Measurements from ENCODE around the gene KIRREL3.

Gene KIRREL3

GRCh38 chr11:126408901-126409619 lies 591.5 kb downstream of the KIRREL3 start:
- Histone ChIP-seq H3K4me3 (ENCODE audit: low read depth in 1 of 2, low read length in 2 of 2) (no peak overlapping the region), H3K27me3 (ENCODE audit: low read depth, low read length) (no peaks in the 10 kb centered on the region), H3K27ac (ENCODE audit: low read length) (no peak overlapping the region), H3K9me3 (ENCODE audit: control insufficient read depth in 1 of 2, low read length in 2 of 2) (no peaks in the 10 kb centered on the region), H3K4me1 (ENCODE audit: control insufficient read depth in 1 of 2, insufficient read depth in 2 of 2, low read length in 2 of 2) (no peaks in the 10 kb centered on the region), H3K36me3 (ENCODE audit: control insufficient read depth in 1 of 2, insufficient read depth in 2 of 2, low read length in 2 of 2) (peaks cover 0 to 36% of the 10 kb centered on the region in 2 donors)

GRCh38 chr11:126408496-126408895 lies 592.1 kb downstream of the KIRREL3 start:
- no peaks in the 10 kb centered on the region for H3K4me1 ChIP-seq (ENCODE audit: control insufficient read depth in 1 of 2, insufficient read depth in 2 of 2, low read length in 2 of 2)
- H3K36me3 ChIP-seq (ENCODE audit: control insufficient read depth in 1 of 2, insufficient read depth in 2 of 2, low read length in 2 of 2): peaks cover 0 to 31% of the 10 kb centered on the region in 2 donors
- no peaks in the 10 kb centered on the region for H3K9me3 ChIP-seq (ENCODE audit: control insufficient read depth in 1 of 2, low read length in 2 of 2)
- no peaks in the 10 kb centered on the region for H3K27me3 ChIP-seq (ENCODE audit: low read depth, low read length)
- no peak overlapping the region for H3K27ac ChIP-seq (ENCODE audit: low read length)
- H3K4me3 ChIP-seq (ENCODE audit: low read depth in 1 of 2, low read length in 2 of 2): no peak overlapping the region

DNA sequence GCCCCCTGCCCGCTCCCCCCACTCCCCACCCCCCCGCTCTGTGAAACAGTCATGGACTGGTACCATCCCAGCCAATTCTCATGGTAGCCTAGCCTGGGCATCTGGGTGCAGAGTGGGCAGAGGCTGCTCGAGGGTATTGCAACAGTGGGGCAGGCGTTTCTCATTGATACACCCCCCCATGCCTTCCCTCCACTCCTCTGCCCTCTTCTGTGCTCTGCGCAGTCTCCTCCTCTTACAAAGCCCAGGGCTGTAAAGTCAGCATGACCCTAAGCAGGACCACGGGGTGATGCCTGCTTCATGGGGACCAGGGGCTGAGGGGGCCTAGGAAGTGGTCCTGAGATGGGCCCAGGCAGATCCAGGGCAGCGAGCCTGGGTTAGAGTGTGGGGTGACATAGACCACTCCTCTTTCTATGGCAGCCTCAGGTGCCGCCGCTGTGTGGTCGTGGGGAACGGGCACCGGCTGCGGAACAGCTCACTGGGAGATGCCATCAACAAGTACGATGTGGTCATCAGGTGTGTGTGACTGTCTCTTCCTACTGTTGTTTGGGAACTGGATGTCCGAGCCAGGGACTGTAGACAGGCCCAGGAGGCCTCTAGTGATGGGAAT lies 592.8 kb downstream of the KIRREL3 start:
- H3K27me3 ChIP-seq (ENCODE audit: low read depth, low read length): no peaks in the 10 kb centered on the region
- H3K4me3 ChIP-seq (ENCODE audit: low read depth in 1 of 2, low read length in 2 of 2): no peak overlapping the region
- no peak overlapping the region for H3K27ac ChIP-seq (ENCODE audit: low read length)
- no peaks in the 10 kb centered on the region for H3K4me1 ChIP-seq (ENCODE audit: control insufficient read depth in 1 of 2, insufficient read depth in 2 of 2, low read length in 2 of 2)
- H3K36me3 ChIP-seq (ENCODE audit: control insufficient read depth in 1 of 2, insufficient read depth in 2 of 2, low read length in 2 of 2): peaks cover 0 to 29% of the 10 kb centered on the region in 2 donors
- no peaks in the 10 kb centered on the region for H3K9me3 ChIP-seq (ENCODE audit: control insufficient read depth in 1 of 2, low read length in 2 of 2)

DNA sequence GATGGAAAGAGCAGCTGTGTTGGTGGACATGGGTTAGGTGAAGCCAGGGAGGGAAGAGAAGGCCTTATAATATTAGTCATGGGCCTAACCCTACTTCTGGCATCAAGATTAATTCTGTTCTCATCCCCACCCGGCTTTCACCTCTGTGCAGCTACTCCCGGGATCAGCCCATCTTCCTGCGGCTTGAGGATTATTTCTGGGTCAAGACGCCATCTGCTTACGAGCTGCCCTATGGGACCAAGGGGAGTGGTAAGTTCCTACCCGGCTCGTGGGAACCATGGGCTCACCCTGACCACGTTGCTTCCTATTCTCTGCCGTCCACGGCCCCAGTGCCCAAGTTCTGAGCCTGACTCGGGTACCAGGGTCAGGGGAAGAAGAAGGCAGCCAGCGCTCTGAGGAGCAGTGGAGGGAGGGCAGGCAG lies 593.5 kb downstream of the KIRREL3 start:
- H3K4me3 ChIP-seq (ENCODE audit: low read depth in 1 of 2, low read length in 2 of 2): no peak overlapping the region
- H3K9me3 ChIP-seq (ENCODE audit: control insufficient read depth in 1 of 2, low read length in 2 of 2): no peaks in the 10 kb centered on the region
- peaks cover 0 to 29% of the 10 kb centered on the region in 2 donors for H3K36me3 ChIP-seq (ENCODE audit: control insufficient read depth in 1 of 2, insufficient read depth in 2 of 2, low read length in 2 of 2)
- H3K27ac ChIP-seq (ENCODE audit: low read length): no peak overlapping the region
- H3K27me3 ChIP-seq (ENCODE audit: low read depth, low read length): no peaks in the 10 kb centered on the region
- no peaks in the 10 kb centered on the region for H3K4me1 ChIP-seq (ENCODE audit: control insufficient read depth in 1 of 2, insufficient read depth in 2 of 2, low read length in 2 of 2)

DNA sequence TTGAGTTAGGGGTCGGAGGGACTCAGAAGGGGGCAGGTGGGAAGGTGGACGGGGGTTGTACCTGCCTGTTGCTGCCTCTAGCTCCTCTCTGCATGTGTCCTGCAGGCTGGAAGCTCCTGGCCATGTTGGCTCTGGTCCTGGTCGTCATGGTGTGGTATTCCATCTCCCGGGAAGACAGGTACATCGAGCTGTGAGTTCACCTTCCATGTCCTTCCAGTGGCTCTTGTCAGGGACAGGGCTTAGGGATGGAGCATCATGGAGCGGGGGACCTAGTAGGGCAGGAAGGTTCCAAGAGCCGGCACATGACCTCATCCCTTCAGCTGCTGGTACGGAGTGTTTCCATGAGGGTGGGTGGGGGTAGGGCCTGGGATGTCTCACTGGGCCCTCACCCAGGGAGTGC lies 594.2 kb downstream of the KIRREL3 start:
- H3K4me1 ChIP-seq (ENCODE audit: control insufficient read depth in 1 of 2, insufficient read depth in 2 of 2, low read length in 2 of 2): no peaks in the 10 kb centered on the region
- no peaks in the 10 kb centered on the region for H3K9me3 ChIP-seq (ENCODE audit: control insufficient read depth in 1 of 2, low read length in 2 of 2)
- H3K36me3 ChIP-seq (ENCODE audit: control insufficient read depth in 1 of 2, insufficient read depth in 2 of 2, low read length in 2 of 2): peaks cover 0 to 29% of the 10 kb centered on the region in 2 donors
- no peaks in the 10 kb centered on the region for H3K27me3 ChIP-seq (ENCODE audit: low read depth, low read length)
- no peak overlapping the region for H3K4me3 ChIP-seq (ENCODE audit: low read depth in 1 of 2, low read length in 2 of 2)
- H3K27ac ChIP-seq (ENCODE audit: low read length): no peak overlapping the region

GRCh38 chr11:126405906-126406305 lies 594.7 kb downstream of the KIRREL3 start:
- H3K4me1 ChIP-seq (ENCODE audit: control insufficient read depth in 1 of 2, insufficient read depth in 2 of 2, low read length in 2 of 2): no peaks in the 10 kb centered on the region
- peaks cover 0 to 29% of the 10 kb centered on the region in 2 donors for H3K36me3 ChIP-seq (ENCODE audit: control insufficient read depth in 1 of 2, insufficient read depth in 2 of 2, low read length in 2 of 2)
- H3K4me3 ChIP-seq (ENCODE audit: low read depth in 1 of 2, low read length in 2 of 2): no peak overlapping the region
- H3K9me3 ChIP-seq (ENCODE audit: control insufficient read depth in 1 of 2, low read length in 2 of 2): no peaks in the 10 kb centered on the region
- H3K27ac ChIP-seq (ENCODE audit: low read length): no peak overlapping the region
- H3K27me3 ChIP-seq (ENCODE audit: low read depth, low read length): no peaks in the 10 kb centered on the region

GRCh38 chr11:126405374-126405773 lies 595.2 kb downstream of the KIRREL3 start:
- H3K36me3 ChIP-seq (ENCODE audit: control insufficient read depth in 1 of 2, insufficient read depth in 2 of 2, low read length in 2 of 2): peaks cover 0 to 29% of the 10 kb centered on the region in 2 donors
- H3K27ac ChIP-seq (ENCODE audit: low read length): no peak overlapping the region
- no peak overlapping the region for H3K4me3 ChIP-seq (ENCODE audit: low read depth in 1 of 2, low read length in 2 of 2)
- H3K27me3 ChIP-seq (ENCODE audit: low read depth, low read length): no peaks in the 10 kb centered on the region
- H3K9me3 ChIP-seq (ENCODE audit: control insufficient read depth in 1 of 2, low read length in 2 of 2): no peaks in the 10 kb centered on the region
- no peaks in the 10 kb centered on the region for H3K4me1 ChIP-seq (ENCODE audit: control insufficient read depth in 1 of 2, insufficient read depth in 2 of 2, low read length in 2 of 2)

- H3K27me3 ChIP-seq (ENCODE audit: low read depth, low read length): no peaks in the 10 kb centered on the region
- H3K4me1 ChIP-seq (ENCODE audit: control insufficient read depth in 1 of 2, insufficient read depth in 2 of 2, low read length in 2 of 2): no peaks in the 10 kb centered on the region
- no peak overlapping the region for H3K4me3 ChIP-seq (ENCODE audit: low read depth in 1 of 2, low read length in 2 of 2)
- H3K27ac ChIP-seq (ENCODE audit: low read length): no peak overlapping the region
- H3K36me3 ChIP-seq (ENCODE audit: control insufficient read depth in 1 of 2, insufficient read depth in 2 of 2, low read length in 2 of 2): peaks cover 0 to 27% of the 10 kb centered on the region in 2 donors
- no peaks in the 10 kb centered on the region for H3K9me3 ChIP-seq (ENCODE audit: control insufficient read depth in 1 of 2, low read length in 2 of 2)
Measured at GRCh38 chr11:126404367-126404766, 596.2 kb downstream of the KIRREL3 start.

- Histone ChIP-seq H3K4me1 (ENCODE audit: control insufficient read depth in 1 of 2, insufficient read depth in 2 of 2, low read length in 2 of 2) (no peaks in the 10 kb centered on the region), H3K4me3 (ENCODE audit: low read depth in 1 of 2, low read length in 2 of 2) (no peak overlapping the region), H3K27ac (ENCODE audit: low read length) (no peak overlapping the region), H3K9me3 (ENCODE audit: control insufficient read depth in 1 of 2, low read length in 2 of 2) (no peaks in the 10 kb centered on the region), H3K27me3 (ENCODE audit: low read depth, low read length) (no peaks in the 10 kb centered on the region), H3K36me3 (ENCODE audit: control insufficient read depth in 1 of 2, insufficient read depth in 2 of 2, low read length in 2 of 2) (peaks cover 0 to 20% of the 10 kb centered on the region in 2 donors)
Measured at GRCh38 chr11:126403658-126404057, 596.9 kb downstream of the KIRREL3 start.

DNA sequence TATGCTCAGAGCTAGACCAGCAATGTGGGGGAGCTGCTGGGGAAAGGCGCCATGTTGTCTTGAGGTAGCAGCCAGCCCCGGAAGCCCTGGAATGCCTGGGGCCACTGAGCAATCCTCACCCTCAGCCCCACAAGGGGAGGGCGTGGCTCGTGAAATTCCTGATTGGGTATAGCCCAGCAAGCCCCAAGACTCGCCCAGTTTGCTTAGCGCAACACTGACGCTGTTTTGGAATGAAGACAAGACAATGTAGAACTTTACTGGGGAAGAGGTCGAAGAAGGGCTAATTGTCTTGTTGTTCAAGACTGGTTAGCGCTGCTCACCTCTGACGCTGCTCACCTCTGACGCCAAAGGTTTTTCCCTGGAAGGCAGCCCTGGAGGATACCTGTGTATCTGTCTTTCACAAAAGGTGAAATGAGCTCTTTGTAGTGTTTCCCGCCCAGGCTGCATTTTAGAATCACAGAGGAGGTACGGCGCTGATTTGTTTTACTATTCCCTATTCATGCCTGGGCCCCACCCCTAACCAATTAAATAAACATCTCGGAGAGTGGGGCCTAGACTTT lies 597.5 kb downstream of the KIRREL3 start:
- no peaks in the 10 kb centered on the region for H3K27me3 ChIP-seq (ENCODE audit: low read depth, low read length)

GRCh38 chr11:126400479-126400878 lies 600.1 kb downstream of the KIRREL3 start:
- H3K36me3 ChIP-seq (ENCODE audit: control insufficient read depth in 1 of 2, insufficient read depth in 2 of 2, low read length in 2 of 2): no peaks in the 10 kb centered on the region
- H3K27me3 ChIP-seq (ENCODE audit: low read depth, low read length): no peaks in the 10 kb centered on the region
- peaks cover 0 to 4% of the 10 kb centered on the region in 2 donors for H3K4me1 ChIP-seq (ENCODE audit: control insufficient read depth in 1 of 2, insufficient read depth in 2 of 2, low read length in 2 of 2)
- no peaks in the 10 kb centered on the region for H3K9me3 ChIP-seq (ENCODE audit: control insufficient read depth in 1 of 2, low read length in 2 of 2)
- no peak overlapping the region for H3K27ac ChIP-seq (ENCODE audit: low read length)
- H3K4me3 ChIP-seq (ENCODE audit: low read depth in 1 of 2, low read length in 2 of 2): no peak overlapping the region

More for the DNA sequence above, 597.5 kb downstream of the KIRREL3 start:
- Histone ChIP-seq H3K27ac (ENCODE audit: low read length) (no peak overlapping the region), H3K9me3 (ENCODE audit: control insufficient read depth in 1 of 2, low read length in 2 of 2) (no peaks in the 10 kb centered on the region), H3K4me1 (ENCODE audit: control insufficient read depth in 1 of 2, insufficient read depth in 2 of 2, low read length in 2 of 2) (peaks cover 0 to 4% of the 10 kb centered on the region in 2 donors), H3K36me3 (ENCODE audit: control insufficient read depth in 1 of 2, insufficient read depth in 2 of 2, low read length in 2 of 2) (peaks cover 0 to 14% of the 10 kb centered on the region in 2 donors), H3K4me3 (ENCODE audit: low read depth in 1 of 2, low read length in 2 of 2) (no peak overlapping the region)

All from muscle layer of duodenum (tissue), 2 donors.